Measurements from ENCODE around the gene CAPZA2. TPM values are rescaled to one million over a fixed set of nuclear protein-coding genes. Genes with fewer than 3 reads are reported as not detected.
A peak's percentile ranks its signal among the peaks of the same experiment; 100 is the strongest.

The CAPZA2 gene
- total and polyA plus RNA-seq, 10 of the 15 experiments (the other 5 are each of a cell fraction or from before 2014, with no cell fraction given) = 50.0 to 379 (median 117) TPM

DNA sequence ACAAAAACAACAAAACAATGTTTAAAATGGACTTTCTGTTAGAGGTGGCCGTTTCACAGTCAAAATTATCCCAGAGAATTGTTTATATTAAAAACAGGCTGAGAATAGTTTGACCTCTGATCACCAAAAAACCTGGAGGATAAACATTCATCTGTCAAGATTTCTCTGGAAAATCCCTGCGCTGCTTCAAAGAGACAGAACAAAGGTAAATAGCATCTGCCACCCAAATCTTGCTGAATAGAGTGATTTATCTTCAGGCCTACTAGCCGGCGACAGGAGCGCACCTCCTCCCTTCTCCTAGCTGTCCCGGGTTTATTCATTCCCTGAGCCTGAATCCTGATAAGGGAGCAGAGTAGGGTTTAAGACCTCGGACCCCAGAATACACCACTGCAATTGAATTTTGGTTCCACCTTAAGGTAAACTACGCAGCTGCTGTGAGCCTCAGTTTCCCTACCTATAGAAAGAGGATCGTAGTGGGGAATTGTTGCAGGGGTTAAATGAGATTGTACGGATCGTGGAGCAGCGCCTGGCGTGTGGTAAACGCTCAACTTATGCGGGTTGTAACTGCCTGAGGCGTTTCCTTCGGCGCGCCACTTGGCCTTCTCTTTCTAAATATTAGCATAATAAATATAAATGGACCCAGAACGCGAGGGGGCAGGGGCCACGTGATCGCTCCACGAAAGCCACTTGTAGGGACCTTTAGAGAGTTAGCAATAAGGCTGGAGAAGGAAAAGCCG lies 90.4 kb downstream of the CAPZA2 start (continued):
- TF ChIP-seq, protein P1, sequence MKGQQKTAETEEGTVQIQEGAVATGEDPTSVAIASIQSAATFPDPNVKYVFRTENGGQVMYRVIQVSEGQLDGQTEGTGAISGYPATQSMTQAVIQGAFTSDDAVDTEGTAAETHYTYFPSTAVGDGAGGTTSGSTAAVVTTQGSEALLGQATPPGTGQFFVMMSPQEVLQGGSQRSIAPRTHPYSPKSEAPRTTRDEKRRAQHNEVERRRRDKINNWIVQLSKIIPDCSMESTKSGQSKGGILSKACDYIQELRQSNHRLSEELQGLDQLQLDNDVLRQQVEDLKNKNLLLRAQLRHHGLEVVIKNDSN (IDR thresholded peaks at IDR 0.05; ENCODE audit: borderline replicate concordance, extremely low read length, insufficient read depth, low read depth, low read length) = peak; percentile 61

DNA sequence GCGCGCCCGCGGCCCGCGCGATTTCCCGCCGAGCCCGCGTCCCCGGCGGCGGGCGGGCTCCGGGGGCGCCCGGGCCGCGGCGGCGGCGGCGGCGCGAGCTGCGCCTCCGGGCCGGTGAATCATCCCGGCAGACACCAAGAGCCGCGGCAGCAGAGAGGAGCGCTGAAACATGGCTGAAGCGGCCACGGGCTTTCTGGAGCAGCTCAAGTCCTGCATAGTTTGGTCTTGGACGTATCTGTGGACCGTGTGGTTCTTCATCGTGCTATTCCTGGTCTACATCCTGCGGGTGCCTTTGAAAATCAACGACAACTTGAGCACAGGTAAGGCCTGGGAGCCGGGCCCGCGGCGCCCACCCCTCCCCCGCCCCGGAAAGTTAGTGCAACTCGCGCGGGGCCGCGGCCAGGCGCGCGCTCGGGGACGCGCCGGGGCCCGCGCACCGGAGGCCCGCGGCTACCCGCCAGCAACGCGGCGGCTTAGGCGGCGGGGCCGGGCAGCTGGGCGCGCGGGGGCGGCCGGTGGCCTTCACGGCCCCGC lies 91.1 kb downstream of the CAPZA2 start, which contains the start of gene ST7:
Gene ST7, plus strand, starts transcription at position 130 of the 534 bp plus-strand sequence. Its CDS starts 40 bp downstream, at position 170.
- Histone ChIP-seq H3K4me3 (peak within 1 kb of the TSS; percentile 79), H3K4me2 (ENCODE audit: control insufficient read depth, insufficient read depth) (peak within 1 kb of the TSS; percentile 100), H3K27me3 (replicated peaks in 1 of 2; ENCODE audit: control insufficient read depth in 2 of 2, insufficient read depth in 2 of 2, low read length in 1 of 2) (no peaks in the 10 kb centered on the region), H3K9ac (ENCODE audit: control insufficient read depth, insufficient read depth, low read length) (peak within 1 kb of the TSS; percentile 98), H2AFZ (ENCODE audit: control insufficient read depth, low read depth, low read length) (peak within 1 kb of the TSS; percentile 95), H3K9me3 (replicated peaks; ENCODE audit: control insufficient read depth, insufficient read depth, low read length) (no peaks in the 10 kb centered on the region), H3K79me2 (ENCODE audit: control insufficient read depth, insufficient read depth, low read length) (peaks cover 52% of the 10 kb centered on the region), H3K27ac (ENCODE audit: control insufficient read depth, insufficient read depth) (peak within 1 kb of the TSS; percentile 98), H3K36me3 (ENCODE audit: control insufficient read depth in 2 of 2, insufficient read depth in 2 of 2, low read length in 1 of 2) (no peaks in the 10 kb centered on the region), H4K20me1 (ENCODE audit: control insufficient read depth, insufficient read depth) (no peaks in the 10 kb centered on the region), H3K4me1 (ENCODE audit: control insufficient read depth, insufficient read depth, low read length) (peaks cover 22% of the 10 kb centered on the region)
- no TSS peak for BruUV-seq (replicated peaks)
- in situ Hi-C loops (cut with MboI) = no loop called here
- ChIA-PET CTCF (interaction anchor here (0.6 to 2.3 kb wide), 5 partner anchors 23 to 165 kb away, joined by 3 to 16 read pairs (median 3); no protein-coding TSS in a partner anchor), SMC1A (ENCODE audit: uncharacterized antibody, unreplicated experiment) (interaction anchor here (1.0 to 2.4 kb wide), 14 partner anchors 17 to 174 kb away, joined by 3 to 16 read pairs (median 4); no protein-coding TSS in a partner anchor), POLR2A (interaction anchor here (0.6 to 2.4 kb wide), 8 partner anchors 11 to 196 kb away, joined by 3 to 16 read pairs (median 4); no protein-coding TSS in a partner anchor), RAD21 (ENCODE audit: unreplicated experiment) (interaction anchor here (1.0 to 2.2 kb wide), 8 partner anchors 18 to 480 kb away, joined by 3 to 18 read pairs (median 4); no protein-coding TSS in a partner anchor)
- intact Hi-C loops (cut with micrococcal nuclease; ENCODE audit: unreplicated experiment) = loop anchor here (2.0 kb wide), 1 partner anchor 23 kb away; no protein-coding TSS in a partner anchor
- under 1% methylated on average over 67 of the region's 77 CpGs for WGBS (ENCODE audit: insufficient coverage, insufficient replicate concordance, low lambda C conversion rate, missing lambda C conversion rate)
- FAIRE-seq (no peak), ATAC-seq (peak; percentile 28), DNase-seq (ENCODE audit: low read depth, low spot score) (no peak)
- TF ChIP-seq PML (IDR thresholded peaks at IDR 0.05; ENCODE audit: low read length) (peak; percentile 52; the same call in 1 of the 2 replicates), RUNX3 (IDR thresholded peaks at IDR 0.05; ENCODE audit: low read length) (no peak), POLR2A (IDR thresholded peaks at IDR 0.05; ENCODE audit: low read depth, low read length) (peak; percentile 79), HDAC2 (IDR thresholded peaks at IDR 0.05) (no peak), CBFB (IDR thresholded peaks at IDR 0.05; ENCODE audit: low read depth) (no peak), BACH1 (IDR thresholded peaks at IDR 0.05; ENCODE audit: borderline replicate concordance) (peak; percentile 17), CREB1 (IDR thresholded peaks at IDR 0.05; ENCODE audit: low read depth) (0 out of 2 replicates have a peak, but pooled peaks have one; percentile 8)
- TF ChIP-seq, protein P2, sequence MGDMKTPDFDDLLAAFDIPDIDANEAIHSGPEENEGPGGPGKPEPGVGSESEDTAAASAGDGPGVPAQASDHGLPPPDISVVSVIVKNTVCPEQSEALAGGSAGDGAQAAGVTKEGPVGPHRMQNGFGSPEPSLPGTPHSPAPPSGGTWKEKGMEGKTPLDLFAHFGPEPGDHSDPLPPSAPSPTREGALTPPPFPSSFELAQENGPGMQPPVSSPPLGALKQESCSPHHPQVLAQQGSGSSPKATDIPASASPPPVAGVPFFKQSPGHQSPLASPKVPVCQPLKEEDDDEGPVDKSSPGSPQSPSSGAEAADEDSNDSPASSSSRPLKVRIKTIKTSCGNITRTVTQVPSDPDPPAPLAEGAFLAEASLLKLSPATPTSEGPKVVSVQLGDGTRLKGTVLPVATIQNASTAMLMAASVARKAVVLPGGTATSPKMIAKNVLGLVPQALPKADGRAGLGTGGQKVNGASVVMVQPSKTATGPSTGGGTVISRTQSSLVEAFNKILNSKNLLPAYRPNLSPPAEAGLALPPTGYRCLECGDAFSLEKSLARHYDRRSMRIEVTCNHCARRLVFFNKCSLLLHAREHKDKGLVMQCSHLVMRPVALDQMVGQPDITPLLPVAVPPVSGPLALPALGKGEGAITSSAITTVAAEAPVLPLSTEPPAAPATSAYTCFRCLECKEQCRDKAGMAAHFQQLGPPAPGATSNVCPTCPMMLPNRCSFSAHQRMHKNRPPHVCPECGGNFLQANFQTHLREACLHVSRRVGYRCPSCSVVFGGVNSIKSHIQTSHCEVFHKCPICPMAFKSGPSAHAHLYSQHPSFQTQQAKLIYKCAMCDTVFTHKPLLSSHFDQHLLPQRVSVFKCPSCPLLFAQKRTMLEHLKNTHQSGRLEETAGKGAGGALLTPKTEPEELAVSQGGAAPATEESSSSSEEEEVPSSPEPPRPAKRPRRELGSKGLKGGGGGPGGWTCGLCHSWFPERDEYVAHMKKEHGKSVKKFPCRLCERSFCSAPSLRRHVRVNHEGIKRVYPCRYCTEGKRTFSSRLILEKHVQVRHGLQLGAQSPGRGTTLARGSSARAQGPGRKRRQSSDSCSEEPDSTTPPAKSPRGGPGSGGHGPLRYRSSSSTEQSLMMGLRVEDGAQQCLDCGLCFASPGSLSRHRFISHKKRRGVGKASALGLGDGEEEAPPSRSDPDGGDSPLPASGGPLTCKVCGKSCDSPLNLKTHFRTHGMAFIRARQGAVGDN (IDR thresholded peaks at IDR 0.05) = peak; percentile 33; the same call in 1 of the 2 replicates
- TF ChIP-seq, protein P3, sequence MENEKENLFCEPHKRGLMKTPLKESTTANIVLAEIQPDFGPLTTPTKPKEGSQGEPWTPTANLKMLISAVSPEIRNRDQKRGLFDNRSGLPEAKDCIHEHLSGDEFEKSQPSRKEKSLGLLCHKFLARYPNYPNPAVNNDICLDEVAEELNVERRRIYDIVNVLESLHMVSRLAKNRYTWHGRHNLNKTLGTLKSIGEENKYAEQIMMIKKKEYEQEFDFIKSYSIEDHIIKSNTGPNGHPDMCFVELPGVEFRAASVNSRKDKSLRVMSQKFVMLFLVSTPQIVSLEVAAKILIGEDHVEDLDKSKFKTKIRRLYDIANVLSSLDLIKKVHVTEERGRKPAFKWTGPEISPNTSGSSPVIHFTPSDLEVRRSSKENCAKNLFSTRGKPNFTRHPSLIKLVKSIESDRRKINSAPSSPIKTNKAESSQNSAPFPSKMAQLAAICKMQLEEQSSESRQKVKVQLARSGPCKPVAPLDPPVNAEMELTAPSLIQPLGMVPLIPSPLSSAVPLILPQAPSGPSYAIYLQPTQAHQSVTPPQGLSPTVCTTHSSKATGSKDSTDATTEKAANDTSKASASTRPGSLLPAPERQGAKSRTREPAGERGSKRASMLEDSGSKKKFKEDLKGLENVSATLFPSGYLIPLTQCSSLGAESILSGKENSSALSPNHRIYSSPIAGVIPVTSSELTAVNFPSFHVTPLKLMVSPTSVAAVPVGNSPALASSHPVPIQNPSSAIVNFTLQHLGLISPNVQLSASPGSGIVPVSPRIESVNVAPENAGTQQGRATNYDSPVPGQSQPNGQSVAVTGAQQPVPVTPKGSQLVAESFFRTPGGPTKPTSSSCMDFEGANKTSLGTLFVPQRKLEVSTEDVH (IDR thresholded peaks at IDR 0.05; ENCODE audit: low read depth, partially characterized antibody) = no peak
- TF ChIP-seq, protein P4, sequence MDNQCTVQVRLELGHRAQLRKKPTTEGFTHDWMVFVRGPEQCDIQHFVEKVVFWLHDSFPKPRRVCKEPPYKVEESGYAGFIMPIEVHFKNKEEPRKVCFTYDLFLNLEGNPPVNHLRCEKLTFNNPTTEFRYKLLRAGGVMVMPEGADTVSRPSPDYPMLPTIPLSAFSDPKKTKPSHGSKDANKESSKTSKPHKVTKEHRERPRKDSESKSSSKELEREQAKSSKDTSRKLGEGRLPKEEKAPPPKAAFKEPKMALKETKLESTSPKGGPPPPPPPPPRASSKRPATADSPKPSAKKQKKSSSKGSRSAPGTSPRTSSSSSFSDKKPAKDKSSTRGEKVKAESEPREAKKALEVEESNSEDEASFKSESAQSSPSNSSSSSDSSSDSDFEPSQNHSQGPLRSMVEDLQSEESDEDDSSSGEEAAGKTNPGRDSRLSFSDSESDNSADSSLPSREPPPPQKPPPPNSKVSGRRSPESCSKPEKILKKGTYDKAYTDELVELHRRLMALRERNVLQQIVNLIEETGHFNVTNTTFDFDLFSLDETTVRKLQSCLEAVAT (IDR thresholded peaks at IDR 0.05) = peak; percentile 67; the same call in 1 of the 2 replicates

All from GM12878 (cell line).